Endothelial cell (in vitro differentiated cells): ENCODE data around the gene PLEKHA7. TPM values are rescaled to one million over a fixed set of nuclear protein-coding genes. Genes with fewer than 3 reads are reported as not detected.
"Not testable (repeated sequence)": the region's sequence is repeated elsewhere in the genome, so short reads cannot be mapped to it uniquely, and the experiment has no call there.

Source experiments
- DNase-seq: peaks from one replicate; pipeline ENCODE4 v3.0.0; 2021; ENCODE audit warnings: low spot score
- H3K27ac Mint-ChIP-seq: one replicate; pipeline ENCODE4 v1.8.0; 2021; ENCODE audit warnings: mixed read lengths, inconsistent platforms; ENCODE audit not compliant: unreplicated experiment
- H3K27me3 Mint-ChIP-seq: one replicate; pipeline ENCODE4 v1.8.0; 2021; ENCODE audit warnings: mild to moderate bottlenecking, moderate library complexity, mixed read lengths, inconsistent platforms; ENCODE audit not compliant: unreplicated experiment
- H3K36me3 Mint-ChIP-seq: one replicate; pipeline ENCODE4 v1.8.0; 2021; ENCODE audit warnings: mild to moderate bottlenecking, low read depth, mixed read lengths, inconsistent platforms; ENCODE audit not compliant: unreplicated experiment
- H3K4me1 Mint-ChIP-seq: one replicate; pipeline ENCODE4 v1.8.0; 2021; ENCODE audit warnings: mild to moderate bottlenecking, mixed read lengths, inconsistent platforms; ENCODE audit not compliant: unreplicated experiment
- H3K4me3 Mint-ChIP-seq: one replicate; pipeline ENCODE4 v1.8.0; 2021; ENCODE audit warnings: mild to moderate bottlenecking, mixed read lengths, inconsistent platforms; ENCODE audit not compliant: unreplicated experiment
- H3K9me3 Mint-ChIP-seq: one replicate; pipeline ENCODE4 v1.8.0; 2021; ENCODE audit warnings: mixed read lengths, inconsistent platforms; ENCODE audit not compliant: unreplicated experiment
- total RNA-seq: library from RNA; stranded (reverse); fragmentation: NEBNext Ultra II Directional; extraction: Animal tissue kit (Norgen Biotek cat#: 25700); gene quantifications from one replicate; pipeline ENCODE4 v1.2.1, GENCODE V29; 2021; ENCODE audit not compliant: unreplicated experiment
- TF ChIP-seq, protein P1 (sequence below): fragments of 200-600 bp; sonication (generic); IDR thresholded peaks from one replicate; pipeline ENCODE4 v1.5.0; 2021; ENCODE audit warnings: antibody characterized with exemption; ENCODE audit not compliant: unreplicated experiment

Gene PLEKHA7
- total RNA-seq, 1 donor from 2014 or later = 8.2 TPM

DNA sequence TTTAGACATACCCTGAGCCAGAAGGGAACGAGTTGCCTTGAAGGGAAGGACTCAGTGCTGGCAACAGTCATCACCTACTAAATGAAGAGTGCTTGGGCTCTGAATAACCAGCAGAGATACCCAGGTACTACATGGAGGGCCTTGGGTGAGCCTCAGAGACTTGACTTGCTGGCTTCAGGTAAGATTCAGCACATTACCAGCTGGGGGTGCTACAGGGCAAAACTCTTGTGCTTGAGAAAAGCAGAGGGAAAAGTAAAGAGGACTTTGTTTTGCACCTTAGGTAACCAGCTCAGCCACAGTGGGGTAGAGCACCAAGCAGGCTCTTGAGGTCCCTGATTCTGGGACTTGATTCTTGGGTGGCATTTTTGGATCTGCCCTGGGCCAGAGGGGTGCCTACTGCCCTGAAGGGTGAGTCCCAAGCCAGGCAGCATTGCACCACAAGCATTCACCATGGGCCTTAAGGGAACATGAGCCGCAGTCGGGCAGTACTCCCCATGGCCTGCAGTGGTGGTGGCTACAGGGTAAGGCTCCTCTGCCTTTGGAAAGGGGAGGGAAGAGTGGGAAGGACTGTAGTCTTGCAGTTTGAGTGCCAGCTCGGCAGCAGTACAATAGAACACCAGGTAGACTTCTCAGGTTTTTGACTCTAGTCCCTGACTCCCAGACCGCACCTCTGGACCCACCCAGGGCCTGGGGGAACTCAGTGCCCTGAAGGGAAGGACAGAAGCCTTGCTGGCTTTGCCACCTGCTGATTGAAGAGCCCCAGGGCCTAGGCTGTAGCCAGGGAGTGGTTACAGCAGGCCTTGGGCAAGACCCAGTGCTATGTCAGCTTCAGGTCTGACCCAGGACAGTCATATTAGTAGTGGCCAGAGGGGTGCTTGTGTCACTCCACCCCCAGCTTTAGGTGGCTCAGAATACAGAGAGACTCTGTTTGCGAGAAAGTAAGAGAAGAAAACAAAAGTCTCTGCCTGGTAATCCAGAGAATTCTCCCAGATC is 22.7 kb upstream of the PLEKHA7 start:
- Mint-ChIP-seq H3K36me3 (peaks cover 8% of the 10 kb centered on the region), H3K27me3 (peaks cover 3% of the 10 kb centered on the region), H3K27ac (no peak overlapping the region), H3K4me3 (no peak overlapping the region), H3K9me3 (peaks cover 4% of the 10 kb centered on the region), H3K4me1 (peaks cover 4% of the 10 kb centered on the region)
- TF ChIP-seq, protein P1, sequence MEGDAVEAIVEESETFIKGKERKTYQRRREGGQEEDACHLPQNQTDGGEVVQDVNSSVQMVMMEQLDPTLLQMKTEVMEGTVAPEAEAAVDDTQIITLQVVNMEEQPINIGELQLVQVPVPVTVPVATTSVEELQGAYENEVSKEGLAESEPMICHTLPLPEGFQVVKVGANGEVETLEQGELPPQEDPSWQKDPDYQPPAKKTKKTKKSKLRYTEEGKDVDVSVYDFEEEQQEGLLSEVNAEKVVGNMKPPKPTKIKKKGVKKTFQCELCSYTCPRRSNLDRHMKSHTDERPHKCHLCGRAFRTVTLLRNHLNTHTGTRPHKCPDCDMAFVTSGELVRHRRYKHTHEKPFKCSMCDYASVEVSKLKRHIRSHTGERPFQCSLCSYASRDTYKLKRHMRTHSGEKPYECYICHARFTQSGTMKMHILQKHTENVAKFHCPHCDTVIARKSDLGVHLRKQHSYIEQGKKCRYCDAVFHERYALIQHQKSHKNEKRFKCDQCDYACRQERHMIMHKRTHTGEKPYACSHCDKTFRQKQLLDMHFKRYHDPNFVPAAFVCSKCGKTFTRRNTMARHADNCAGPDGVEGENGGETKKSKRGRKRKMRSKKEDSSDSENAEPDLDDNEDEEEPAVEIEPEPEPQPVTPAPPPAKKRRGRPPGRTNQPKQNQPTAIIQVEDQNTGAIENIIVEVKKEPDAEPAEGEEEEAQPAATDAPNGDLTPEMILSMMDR = no peak
- no peak for DNase-seq

GRCh38 chr11:17034027-17034426 is 19.8 kb upstream of the PLEKHA7 start:
- Mint-ChIP-seq H3K4me1 (peaks cover 11% of the 10 kb centered on the region), H3K36me3 (peaks cover 12% of the 10 kb centered on the region)
- DNase-seq, H3K9me3 Mint-ChIP-seq, H3K27ac Mint-ChIP-seq, H3K4me3 Mint-ChIP-seq, H3K27me3 Mint-ChIP-seq: not testable (repeated sequence)

- TF ChIP-seq, protein P1 = no peak
- Mint-ChIP-seq H3K27ac (no peak overlapping the region), H3K4me1 (peaks cover 4% of the 10 kb centered on the region), H3K27me3 (no peaks in the 10 kb centered on the region), H3K9me3 (no peaks in the 10 kb centered on the region), H3K36me3 (peaks cover 3% of the 10 kb centered on the region), H3K4me3 (no peak overlapping the region)
- no peak for DNase-seq
Observed at GRCh38 chr11:17026487-17027082, 12.4 kb upstream of the PLEKHA7 start.

- H3K9me3 Mint-ChIP-seq = no peaks in the 10 kb centered on the region
- H3K4me1 Mint-ChIP-seq = no peaks in the 10 kb centered on the region
- DNase-seq = no peak
- no peaks in the 10 kb centered on the region for H3K27me3 Mint-ChIP-seq
- TF ChIP-seq, protein P1 = no peak
- no peaks in the 10 kb centered on the region for H3K36me3 Mint-ChIP-seq
- no peak overlapping the region for H3K27ac Mint-ChIP-seq
- H3K4me3 Mint-ChIP-seq = no peak overlapping the region
Observed at GRCh38 chr11:17024924-17025323, 10.7 kb upstream of the PLEKHA7 start.

GRCh38 chr11:17021511-17021910 is 7.3 kb upstream of the PLEKHA7 start:
- no peaks in the 10 kb centered on the region for H3K4me1 Mint-ChIP-seq
- no peaks in the 10 kb centered on the region for H3K27me3 Mint-ChIP-seq
- no peak overlapping the region for H3K4me3 Mint-ChIP-seq
- H3K36me3 Mint-ChIP-seq = no peaks in the 10 kb centered on the region
- no peak for DNase-seq
- TF ChIP-seq, protein P1 = no peak
- no peak overlapping the region for H3K27ac Mint-ChIP-seq
- no peaks in the 10 kb centered on the region for H3K9me3 Mint-ChIP-seq
